ENCODE measurements around the gene ARHGEF19. TPM values are rescaled to one million over a fixed set of nuclear protein-coding genes. Genes with fewer than 3 reads are reported as not detected.

The ARHGEF19 gene
- total RNA-seq, 2 donors from 2014 or later: 1.5 to 4.8 TPM

DNA sequence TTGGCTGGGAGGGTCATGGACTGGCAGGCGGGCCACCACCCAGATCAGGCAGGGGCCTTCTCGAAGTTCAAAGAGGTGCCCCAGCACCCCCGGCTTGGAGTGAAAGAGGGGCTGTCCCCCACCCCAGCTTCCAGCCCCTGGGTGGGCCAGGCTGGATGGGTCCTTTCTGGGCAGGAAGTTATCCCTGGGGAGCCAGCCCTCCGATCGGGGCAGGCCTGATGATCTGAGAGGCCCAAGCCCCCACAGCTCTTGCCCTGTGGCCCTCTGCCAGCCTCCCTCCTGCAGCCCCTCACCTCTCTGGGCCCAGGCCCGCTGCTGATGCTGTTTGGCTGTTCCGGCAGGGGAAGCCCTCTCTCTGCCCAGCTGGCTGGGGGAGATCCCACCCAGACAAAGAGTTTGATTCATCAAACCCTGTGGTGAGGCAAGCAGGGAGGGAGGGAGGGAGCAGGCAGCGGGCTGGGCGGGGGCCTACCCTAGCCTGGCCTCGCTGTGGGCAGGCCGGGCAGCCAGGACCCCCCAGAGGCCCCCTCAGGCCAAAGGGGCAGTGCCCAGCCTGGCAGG lies 2.5 kb downstream of the ARHGEF19 start:
- Histone ChIP-seq H3K4me3 (no peak overlapping the region), H3K9me3 (no peaks in the 10 kb centered on the region)
- no peak for DNase-seq (ENCODE audit: low spot score)

GRCh38 chr1:16209132-16209846 lies 3.2 kb downstream of the ARHGEF19 start:
- no peak overlapping the region for H3K4me3 ChIP-seq
- no peak for DNase-seq (ENCODE audit: low spot score)
- TF ChIP-seq CTCF (IDR thresholded peaks at IDR 0.05): no peak
- no peaks in the 10 kb centered on the region for H3K36me3 ChIP-seq
- H3K27me3 ChIP-seq: no peaks in the 10 kb centered on the region
- H3K27ac ChIP-seq: no peak overlapping the region
- peaks cover 0 to 22% of the 10 kb centered on the region in 2 donors for H3K4me1 ChIP-seq
- no peaks in the 10 kb centered on the region for H3K9me3 ChIP-seq

More for the DNA sequence above, 2.5 kb downstream of the ARHGEF19 start:
- Histone ChIP-seq H3K27ac (no peak overlapping the region), H3K36me3 (no peaks in the 10 kb centered on the region), H3K27me3 (no peaks in the 10 kb centered on the region), H3K4me1 (peaks cover 0 to 22% of the 10 kb centered on the region in 2 donors)
- no peak for TF ChIP-seq CTCF (IDR thresholded peaks at IDR 0.05)

- no peak for TF ChIP-seq CTCF (IDR thresholded peaks at IDR 0.05)
- H3K27ac ChIP-seq: no peak overlapping the region
- H3K4me3 ChIP-seq: no peak overlapping the region
- DNase-seq (ENCODE audit: low spot score): no peak
- H3K27me3 ChIP-seq: no peaks in the 10 kb centered on the region
- H3K4me1 ChIP-seq: peaks cover 0 to 22% of the 10 kb centered on the region in 2 donors
- no peaks in the 10 kb centered on the region for H3K9me3 ChIP-seq
- H3K36me3 ChIP-seq: no peaks in the 10 kb centered on the region
Measured at GRCh38 chr1:16208270-16208987, 4.0 kb downstream of the ARHGEF19 start.

DNA sequence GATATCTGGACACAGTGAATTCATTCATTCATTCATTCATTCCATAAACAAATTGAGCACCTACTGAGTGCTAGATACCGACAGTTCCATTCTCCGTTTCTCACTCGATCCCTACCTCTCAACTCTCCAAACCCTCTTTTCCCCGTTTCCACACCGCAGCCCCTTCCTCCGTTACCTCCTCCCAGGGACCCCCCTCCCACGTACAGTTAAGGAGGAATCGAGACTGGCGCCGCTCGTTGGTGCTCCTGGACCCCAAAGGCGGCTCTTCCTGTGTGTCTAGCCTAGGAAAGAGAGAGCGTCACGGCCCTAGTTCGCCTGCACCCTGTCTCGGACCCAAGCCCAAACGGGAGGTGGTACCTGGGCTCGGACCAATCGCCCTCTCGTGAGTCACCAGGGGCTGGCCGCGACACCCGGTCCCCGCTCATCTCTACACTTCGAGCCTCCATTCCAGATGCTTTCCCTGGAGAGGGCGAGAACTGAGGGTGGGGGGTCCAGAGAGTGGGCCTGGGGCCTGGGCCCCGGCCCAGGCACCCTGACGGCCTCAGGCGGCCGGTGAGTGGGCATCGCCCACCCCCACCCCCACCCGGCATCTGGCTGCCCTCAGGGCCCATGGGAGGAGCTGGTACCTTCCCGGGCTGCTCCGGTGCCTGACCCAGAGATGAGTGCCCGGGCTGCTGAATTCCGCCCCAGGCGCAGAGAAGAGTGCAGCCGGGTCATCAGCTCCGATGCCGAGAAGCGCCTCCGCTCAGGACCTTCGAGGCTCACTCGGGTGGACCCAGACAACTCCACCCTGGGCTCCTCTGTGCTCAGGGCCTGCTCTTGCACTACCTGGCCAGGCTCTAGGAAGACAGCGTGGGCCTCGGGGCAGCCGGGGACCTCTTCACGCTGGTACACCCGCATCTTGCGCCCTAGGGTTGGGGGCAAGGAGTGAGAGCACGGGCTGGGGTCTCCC lies 4.9 kb downstream of the ARHGEF19 start:
- Histone ChIP-seq H3K27me3 (no peaks in the 10 kb centered on the region), H3K4me1 (peaks cover 0 to 22% of the 10 kb centered on the region in 2 donors), H3K36me3 (no peaks in the 10 kb centered on the region), H3K27ac (peak overlapping the region; percentile 86 to 88), H3K9me3 (no peaks in the 10 kb centered on the region), H3K4me3 (peak overlapping the region; percentile 35 to 67)
- no peak for TF ChIP-seq CTCF (IDR thresholded peaks at IDR 0.05)
- no peak for DNase-seq (ENCODE audit: low spot score)

DNA sequence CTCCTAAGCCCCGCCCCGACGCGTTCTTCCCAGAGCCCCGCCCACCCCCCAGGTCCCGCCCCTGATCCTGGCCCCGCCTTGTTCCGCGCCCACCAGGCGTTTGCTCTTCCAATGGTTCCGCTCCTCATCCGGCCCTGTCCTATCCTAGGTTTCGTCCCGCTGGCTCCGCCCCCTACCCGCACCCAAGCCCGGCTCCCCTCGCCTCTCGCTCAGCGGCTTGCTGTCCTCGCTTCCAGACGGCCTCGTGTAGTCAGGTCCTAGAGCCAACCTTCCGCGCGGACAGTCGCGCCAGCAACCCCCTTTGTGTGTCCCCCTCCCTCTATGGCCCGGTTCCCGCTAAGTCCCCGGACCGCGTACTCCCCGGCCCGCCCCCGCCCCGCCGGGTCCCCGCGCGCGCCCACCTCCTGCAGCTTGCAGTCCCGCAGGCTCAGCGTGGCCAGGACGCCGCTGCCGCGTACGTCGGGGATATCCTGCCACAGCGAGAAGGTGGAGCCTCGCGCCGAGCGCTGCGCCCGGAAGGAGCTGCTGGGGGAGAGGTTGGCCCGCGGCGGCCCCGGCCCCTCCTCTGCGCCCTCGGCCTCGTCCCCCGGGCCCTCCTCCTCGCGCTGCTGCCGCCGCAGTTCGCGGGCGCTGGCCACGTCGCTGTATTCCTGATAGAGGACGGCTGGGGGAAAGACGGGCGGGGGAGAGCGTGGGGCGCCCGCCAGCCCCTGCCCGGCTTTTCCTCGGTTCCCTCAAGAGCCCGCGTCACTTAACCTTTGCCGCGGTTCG lies 5.7 kb downstream of the ARHGEF19 start:
- Histone ChIP-seq H3K4me1 (peaks cover 0 to 22% of the 10 kb centered on the region in 2 donors), H3K4me3 (peak overlapping the region; percentile 35 to 67), H3K27me3 (no peaks in the 10 kb centered on the region), H3K27ac (peak overlapping the region; percentile 86 to 88), H3K9me3 (no peaks in the 10 kb centered on the region), H3K36me3 (no peaks in the 10 kb centered on the region)
- TF ChIP-seq CTCF (IDR thresholded peaks at IDR 0.05): no peak
- DNase-seq (ENCODE audit: low spot score): peak; percentile 98

Measured in right atrium auricular region (tissue), 2 donors.